PC-3 (cell line): ENCODE measurements around the gene OR2A5.

Experiments
- CTCF ChIP-seq: fragments of 300-600 bp; sonication (generic); conservative IDR thresholded peaks from 2 replicates; pipeline ENCODE4 v1.5.1; 2017; ENCODE audit warnings: antibody characterized with exemption, low read depth, mild to moderate bottlenecking, low read length
- EZH2 ChIP-seq: fragments of 300-600 bp; sonication (generic); IDR thresholded peaks from one replicate; pipeline ENCODE4 v1.6.1; 2017; ENCODE audit warnings: antibody characterized with exemption, mild to moderate bottlenecking, low read length; ENCODE audit not compliant: unreplicated experiment
- EZH2phosphoT487 ChIP-seq: fragments of 300-600 bp; sonication (generic); IDR thresholded peaks from 2 replicates; pipeline ENCODE4 v1.6.1; 2018; ENCODE audit warnings: mild to moderate bottlenecking, antibody characterized with exemption, low read length, borderline replicate concordance

- TF ChIP-seq CTCF (no peak), EZH2 (no peak), EZH2phosphoT487 (no peak)
Measured at GRCh38 chr7:144022169-144022568, 26.6 kb upstream of the OR2A5 start.
